ENCODE data around the gene RNF112.

The RNF112 gene

DNA sequence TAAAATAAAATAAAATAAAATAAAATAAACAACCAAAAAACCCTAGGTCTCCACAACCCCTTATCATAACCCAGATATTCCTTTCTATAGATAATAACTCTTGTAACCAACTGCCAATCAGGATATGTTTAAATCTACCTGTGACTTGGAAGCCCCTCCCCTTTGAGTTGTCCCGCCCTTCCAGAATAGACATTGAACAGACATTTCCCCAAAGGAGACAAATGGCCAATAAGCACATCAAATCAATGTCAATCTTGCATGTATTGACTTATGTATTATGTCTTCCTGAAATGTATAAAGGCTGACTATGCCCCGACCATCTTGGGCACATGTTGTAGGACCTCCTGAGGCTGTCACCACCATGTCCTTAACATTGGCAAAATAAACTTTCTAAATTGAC, 34.2 kb upstream of the RNF112 start:
- Histone ChIP-seq H3K4me1 (ENCODE audit: insufficient read depth, low read length) (0 out of 2 replicates have a peak, but pooled peaks cover 5% of the 10 kb centered on the region), H3K36me3 (ENCODE audit: insufficient read depth, low read length) (peaks cover 28% of the 10 kb centered on the region), H3K9ac (ENCODE audit: low read depth, low read length) (peak overlapping the region; percentile 85; the same call in 1 of the 2 replicates), H3K27ac (ENCODE audit: low read depth, low read length) (peak overlapping the region; percentile 96; the same call in 1 of the 2 replicates), H3K9me3 (ENCODE audit: insufficient read depth, low read depth, low read length) (no peaks in the 10 kb centered on the region), H3K27me3 (ENCODE audit: insufficient read depth, low read length) (no peaks in the 10 kb centered on the region), H3K4me3 (ENCODE audit: low read length) (peak overlapping the region; percentile 86)
- 85% methylated on average over 2 of the region's 2 CpGs for WGBS

DNA sequence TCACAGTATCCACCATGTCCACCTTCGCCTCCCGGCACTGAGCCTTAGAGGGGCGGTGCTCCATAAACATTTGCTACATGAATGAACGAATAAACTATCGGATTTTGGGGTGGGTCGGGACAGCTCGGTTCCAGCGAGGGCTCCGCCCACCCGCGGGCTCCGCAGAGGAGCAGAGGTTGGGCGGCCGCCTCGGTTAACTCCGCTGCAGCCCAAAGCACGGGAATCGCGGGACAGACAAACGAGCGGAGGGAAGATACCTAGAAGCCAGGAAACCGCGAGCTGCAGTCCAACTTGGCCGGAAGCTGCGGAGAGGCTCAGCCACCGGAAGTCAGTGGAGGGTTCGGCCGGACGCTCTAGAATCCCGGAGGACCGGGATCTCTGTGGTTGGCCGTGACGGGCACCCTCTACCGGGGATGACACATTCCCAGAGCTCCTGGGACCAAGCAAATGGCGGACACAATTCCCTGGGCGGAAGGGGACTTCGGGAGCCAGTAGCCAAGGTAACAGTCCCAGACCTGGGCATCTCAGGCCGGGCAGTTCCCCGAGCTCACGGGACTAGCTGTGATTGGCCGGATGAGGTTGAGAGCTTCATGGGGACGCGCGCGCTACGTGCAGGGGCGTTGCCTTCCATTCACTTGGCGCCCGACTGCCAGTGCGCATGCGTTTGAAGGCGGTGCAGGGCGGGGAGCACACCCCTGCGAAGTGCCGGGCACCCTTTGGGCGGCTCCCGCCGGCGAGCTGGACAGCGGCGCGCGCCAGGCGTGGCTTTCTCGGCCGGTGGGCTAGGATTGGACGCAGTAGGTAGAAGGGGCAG, 33.2 kb upstream of the RNF112 start:
- H3K9ac ChIP-seq (ENCODE audit: low read depth, low read length), result peak overlapping the region; percentile 85
- 0 out of 2 replicates have a peak, but pooled peaks cover 5% of the 10 kb centered on the region for H3K4me1 ChIP-seq (ENCODE audit: insufficient read depth, low read length)
- H3K9me3 ChIP-seq (ENCODE audit: insufficient read depth, low read depth, low read length), result no peaks in the 10 kb centered on the region
- peaks cover 35% of the 10 kb centered on the region for H3K36me3 ChIP-seq (ENCODE audit: insufficient read depth, low read length)
- no peaks in the 10 kb centered on the region for H3K27me3 ChIP-seq (ENCODE audit: insufficient read depth, low read length)
- H3K4me3 ChIP-seq (ENCODE audit: low read length), result peak overlapping the region; percentile 86
- peak overlapping the region; percentile 96 for H3K27ac ChIP-seq (ENCODE audit: low read depth, low read length)
- under 1% methylated on average over 67 of the region's 67 CpGs for WGBS

DNA sequence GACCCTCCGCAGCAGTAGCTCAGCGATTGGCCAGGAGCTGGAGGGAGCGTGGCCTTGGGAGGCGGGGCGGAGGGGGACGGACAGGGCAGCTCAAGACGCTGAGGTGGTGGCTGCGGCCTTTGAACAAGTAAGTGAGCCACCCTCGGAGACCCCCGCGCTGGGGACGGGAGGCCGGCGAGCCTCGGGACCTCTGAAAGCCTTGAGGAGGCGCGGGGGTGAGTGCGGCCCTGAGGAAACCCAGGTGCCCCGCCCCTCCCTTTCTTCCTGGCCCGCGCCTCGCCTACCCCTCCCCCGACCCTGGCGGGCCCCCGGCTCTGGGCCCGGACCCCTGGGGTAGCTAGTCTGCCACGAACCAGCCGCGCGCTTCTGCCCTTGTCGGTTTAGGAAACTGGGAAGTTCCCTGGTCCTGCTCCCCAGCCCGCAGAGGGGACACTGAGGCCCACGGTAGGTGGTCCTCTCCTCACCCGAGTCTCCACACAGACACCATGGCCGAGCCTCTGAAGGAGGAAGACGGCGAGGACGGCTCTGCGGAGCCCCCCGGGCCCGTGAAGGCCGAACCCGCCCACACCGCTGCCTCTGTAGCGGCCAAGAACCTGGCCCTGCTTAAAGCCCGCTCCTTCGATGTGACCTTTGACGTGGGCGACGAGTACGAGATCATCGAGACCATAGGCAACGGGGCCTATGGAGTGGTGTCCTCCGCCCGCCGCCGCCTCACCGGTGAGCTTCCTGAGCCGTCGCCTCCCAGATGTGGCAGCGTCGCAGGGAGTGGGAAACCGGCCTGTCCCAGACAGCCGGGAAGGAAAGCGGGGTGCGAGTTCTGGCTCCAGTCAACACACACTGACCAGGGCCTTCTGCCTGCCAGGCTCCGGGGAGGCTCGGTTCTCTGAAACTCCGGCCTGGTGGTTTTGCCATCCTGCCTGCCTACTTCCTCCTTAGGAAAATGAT, 32.3 kb upstream of the RNF112 start, which contains the start of gene MAPK7:
Gene MAPK7, plus strand, starts transcription at position 83 of the 945 bp plus-strand sequence. Its CDS starts 403 bp downstream, at position 486.
- peak within 1 kb of the TSS; percentile 96 for H3K27ac ChIP-seq (ENCODE audit: low read depth, low read length)
- H3K9me3 ChIP-seq (ENCODE audit: insufficient read depth, low read depth, low read length), result no peaks in the 10 kb centered on the region
- H3K27me3 ChIP-seq (ENCODE audit: insufficient read depth, low read length), result no peaks in the 10 kb centered on the region
- peak within 1 kb of the TSS; percentile 86 for H3K4me3 ChIP-seq (ENCODE audit: low read length)
- 6% methylated on average over 69 of the region's 69 CpGs for WGBS
- 0 out of 2 replicates have a peak, but pooled peaks cover 5% of the 10 kb centered on the region for H3K4me1 ChIP-seq (ENCODE audit: insufficient read depth, low read length)
- H3K9ac ChIP-seq (ENCODE audit: low read depth, low read length), result peak within 1 kb of the TSS; percentile 85
- peaks cover 44% of the 10 kb centered on the region for H3K36me3 ChIP-seq (ENCODE audit: insufficient read depth, low read length)

DNA sequence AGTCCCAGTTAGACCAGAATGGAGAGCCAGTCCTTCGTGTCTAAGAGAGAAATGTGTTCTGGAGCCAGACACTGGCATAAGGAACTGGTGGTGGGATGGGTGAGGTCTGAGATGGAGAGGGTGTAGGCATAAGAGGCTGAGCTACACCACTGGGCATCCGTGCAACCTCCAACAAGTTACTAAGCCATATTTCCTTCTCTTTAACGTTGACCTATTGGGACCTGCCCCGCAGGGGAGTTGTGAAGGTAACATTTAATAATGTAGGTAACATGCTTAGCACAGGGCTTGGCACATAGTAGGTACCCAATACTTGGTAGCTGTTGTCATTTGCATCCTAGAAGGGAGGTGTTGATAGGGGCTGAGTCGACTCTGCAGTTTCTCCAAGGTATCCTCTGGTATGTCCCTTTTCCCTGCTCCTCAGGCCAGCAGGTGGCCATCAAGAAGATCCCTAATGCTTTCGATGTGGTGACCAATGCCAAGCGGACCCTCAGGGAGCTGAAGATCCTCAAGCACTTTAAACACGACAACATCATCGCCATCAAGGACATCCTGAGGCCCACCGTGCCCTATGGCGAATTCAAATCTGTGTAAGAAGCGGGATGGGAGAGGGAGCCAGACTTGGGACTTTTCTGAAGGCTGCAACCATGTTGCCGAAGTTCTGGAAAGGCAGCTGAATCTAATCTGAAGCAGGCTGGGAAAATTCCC, 31.5 kb upstream of the RNF112 start:
- Histone ChIP-seq H3K9me3 (ENCODE audit: insufficient read depth, low read depth, low read length) (no peaks in the 10 kb centered on the region), H3K4me1 (ENCODE audit: insufficient read depth, low read length) (0 out of 2 replicates have a peak, but pooled peaks cover 5% of the 10 kb centered on the region), H3K27ac (ENCODE audit: low read depth, low read length) (no peak overlapping the region), H3K27me3 (ENCODE audit: insufficient read depth, low read length) (no peaks in the 10 kb centered on the region), H3K9ac (ENCODE audit: low read depth, low read length) (peak overlapping the region; percentile 77; the same call in 1 of the 2 replicates), H3K36me3 (ENCODE audit: insufficient read depth, low read length) (peaks cover 52% of the 10 kb centered on the region), H3K4me3 (ENCODE audit: low read length) (peak overlapping the region; percentile 86)
- WGBS, result 87% methylated on average over 12 of the region's 13 CpGs

DNA sequence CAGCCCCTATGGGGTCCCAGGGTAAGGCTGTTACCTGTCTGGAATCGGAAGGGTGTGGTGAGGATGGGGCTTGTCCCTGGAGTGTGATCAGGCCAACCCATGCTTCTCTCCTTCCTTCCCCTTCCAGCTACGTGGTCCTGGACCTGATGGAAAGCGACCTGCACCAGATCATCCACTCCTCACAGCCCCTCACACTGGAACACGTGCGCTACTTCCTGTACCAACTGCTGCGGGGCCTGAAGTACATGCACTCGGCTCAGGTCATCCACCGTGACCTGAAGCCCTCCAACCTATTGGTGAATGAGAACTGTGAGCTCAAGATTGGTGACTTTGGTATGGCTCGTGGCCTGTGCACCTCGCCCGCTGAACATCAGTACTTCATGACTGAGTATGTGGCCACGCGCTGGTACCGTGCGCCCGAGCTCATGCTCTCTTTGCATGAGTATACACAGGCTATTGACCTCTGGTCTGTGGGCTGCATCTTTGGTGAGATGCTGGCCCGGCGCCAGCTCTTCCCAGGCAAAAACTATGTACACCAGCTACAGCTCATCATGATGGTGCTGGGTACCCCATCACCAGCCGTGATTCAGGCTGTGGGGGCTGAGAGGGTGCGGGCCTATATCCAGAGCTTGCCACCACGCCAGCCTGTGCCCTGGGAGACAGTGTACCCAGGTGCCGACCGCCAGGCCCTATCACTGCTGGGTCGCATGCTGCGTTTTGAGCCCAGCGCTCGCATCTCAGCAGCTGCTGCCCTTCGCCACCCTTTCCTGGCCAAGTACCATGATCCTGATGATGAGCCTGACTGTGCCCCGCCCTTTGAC, 30.3 kb upstream of the RNF112 start:
- Histone ChIP-seq H3K9me3 (ENCODE audit: insufficient read depth, low read depth, low read length) (no peaks in the 10 kb centered on the region), H3K27me3 (ENCODE audit: insufficient read depth, low read length) (no peaks in the 10 kb centered on the region), H3K4me1 (ENCODE audit: insufficient read depth, low read length) (0 out of 2 replicates have a peak, but pooled peaks cover 5% of the 10 kb centered on the region), H3K4me3 (ENCODE audit: low read length) (no peak overlapping the region), H3K27ac (ENCODE audit: low read depth, low read length) (no peak overlapping the region), H3K9ac (ENCODE audit: low read depth, low read length) (no peak overlapping the region), H3K36me3 (ENCODE audit: insufficient read depth, low read length) (peaks cover 64% of the 10 kb centered on the region)
- 97% methylated on average over 29 of the region's 29 CpGs for WGBS

DNA sequence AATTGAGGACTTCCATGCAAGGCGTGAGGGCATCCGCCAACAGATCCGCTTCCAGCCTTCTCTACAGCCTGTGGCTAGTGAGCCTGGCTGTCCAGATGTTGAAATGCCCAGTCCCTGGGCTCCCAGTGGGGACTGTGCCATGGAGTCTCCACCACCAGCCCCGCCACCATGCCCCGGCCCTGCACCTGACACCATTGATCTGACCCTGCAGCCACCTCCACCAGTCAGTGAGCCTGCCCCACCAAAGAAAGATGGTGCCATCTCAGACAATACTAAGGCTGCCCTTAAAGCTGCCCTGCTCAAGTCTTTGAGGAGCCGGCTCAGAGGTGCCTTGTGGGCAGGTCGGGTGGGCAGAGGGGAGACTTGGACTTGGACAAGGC, 29.7 kb upstream of the RNF112 start:
- WGBS, result 95% methylated on average over 7 of the region's 7 CpGs
- H3K9me3 ChIP-seq (ENCODE audit: insufficient read depth, low read depth, low read length), result no peaks in the 10 kb centered on the region

DNA sequence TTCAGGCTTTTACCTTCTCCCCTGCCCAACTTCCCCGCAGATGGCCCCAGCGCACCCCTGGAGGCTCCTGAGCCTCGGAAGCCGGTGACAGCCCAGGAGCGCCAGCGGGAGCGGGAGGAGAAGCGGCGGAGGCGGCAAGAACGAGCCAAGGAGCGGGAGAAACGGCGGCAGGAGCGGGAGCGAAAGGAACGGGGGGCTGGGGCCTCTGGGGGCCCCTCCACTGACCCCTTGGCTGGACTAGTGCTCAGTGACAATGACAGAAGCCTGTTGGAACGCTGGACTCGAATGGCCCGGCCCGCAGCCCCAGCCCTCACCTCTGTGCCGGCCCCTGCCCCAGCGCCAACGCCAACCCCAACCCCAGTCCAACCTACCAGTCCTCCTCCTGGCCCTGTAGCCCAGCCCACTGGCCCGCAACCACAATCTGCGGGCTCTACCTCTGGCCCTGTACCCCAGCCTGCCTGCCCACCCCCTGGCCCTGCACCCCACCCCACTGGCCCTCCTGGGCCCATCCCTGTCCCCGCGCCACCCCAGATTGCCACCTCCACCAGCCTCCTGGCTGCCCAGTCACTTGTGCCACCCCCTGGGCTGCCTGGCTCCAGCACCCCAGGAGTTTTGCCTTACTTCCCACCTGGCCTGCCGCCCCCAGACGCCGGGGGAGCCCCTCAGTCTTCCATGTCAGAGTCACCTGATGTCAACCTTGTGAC, 29.1 kb upstream of the RNF112 start:
- H3K27me3 ChIP-seq (ENCODE audit: insufficient read depth, low read length), result no peaks in the 10 kb centered on the region
- H3K36me3 ChIP-seq (ENCODE audit: insufficient read depth, low read length), result peaks cover 64% of the 10 kb centered on the region
- no peaks in the 10 kb centered on the region for H3K9me3 ChIP-seq (ENCODE audit: insufficient read depth, low read depth, low read length)
- H3K27ac ChIP-seq (ENCODE audit: low read depth, low read length), result no peak overlapping the region
- H3K9ac ChIP-seq (ENCODE audit: low read depth, low read length), result no peak overlapping the region
- WGBS, result 96% methylated on average over 31 of the region's 31 CpGs
- H3K4me1 ChIP-seq (ENCODE audit: insufficient read depth, low read length), result peaks cover 10% of the 10 kb centered on the region
- no peak overlapping the region for H3K4me3 ChIP-seq (ENCODE audit: low read length)

More for the DNA sequence above, 29.7 kb upstream of the RNF112 start:
- Histone ChIP-seq H3K27ac (ENCODE audit: low read depth, low read length) (no peak overlapping the region), H3K4me3 (ENCODE audit: low read length) (no peak overlapping the region), H3K9ac (ENCODE audit: low read depth, low read length) (no peak overlapping the region), H3K36me3 (ENCODE audit: insufficient read depth, low read length) (peaks cover 64% of the 10 kb centered on the region), H3K27me3 (ENCODE audit: insufficient read depth, low read length) (no peaks in the 10 kb centered on the region), H3K4me1 (ENCODE audit: insufficient read depth, low read length) (peaks cover 6% of the 10 kb centered on the region; the same call in 1 of the 2 replicates)

DNA sequence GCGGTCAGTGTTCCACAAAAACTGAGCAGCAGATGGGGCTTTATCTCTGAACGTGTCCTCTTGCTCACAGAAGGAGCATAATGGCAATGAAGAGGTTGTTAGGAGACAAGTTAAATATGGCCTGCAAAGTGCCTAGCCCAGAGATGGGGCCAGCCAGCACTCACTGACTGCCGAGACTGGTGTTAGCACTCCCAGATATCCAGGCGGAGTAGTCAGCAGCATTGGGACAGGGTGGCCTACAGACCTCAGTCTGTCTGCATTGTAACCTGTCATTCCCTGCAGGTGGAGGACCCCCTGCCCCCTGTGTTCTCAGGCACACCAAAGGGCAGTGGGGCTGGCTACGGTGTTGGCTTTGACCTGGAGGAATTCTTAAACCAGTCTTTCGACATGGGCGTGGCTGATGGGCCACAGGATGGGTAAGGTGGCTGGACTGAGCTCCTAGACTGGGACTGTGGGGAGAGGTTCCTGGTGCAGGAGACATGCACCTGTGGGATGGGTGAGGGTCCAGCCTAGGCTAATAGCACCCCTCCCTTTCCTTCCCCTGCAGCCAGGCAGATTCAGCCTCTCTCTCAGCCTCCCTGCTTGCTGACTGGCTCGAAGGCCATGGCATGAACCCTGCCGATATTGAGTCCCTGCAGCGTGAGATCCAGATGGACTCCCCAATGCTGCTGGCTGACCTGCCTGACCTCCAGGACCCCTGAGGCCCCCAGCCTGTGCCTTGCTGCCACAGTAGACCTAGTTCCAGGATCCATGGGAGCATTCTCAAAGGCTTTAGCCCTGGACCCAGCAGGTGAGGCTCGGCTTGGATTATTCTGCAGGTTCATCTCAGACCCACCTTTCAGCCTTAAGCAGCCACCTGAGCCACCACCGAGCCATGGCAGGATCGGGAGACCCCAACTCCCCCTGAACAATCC, 28.2 kb upstream of the RNF112 start:
- Histone ChIP-seq H3K36me3 (ENCODE audit: insufficient read depth, low read length) (peaks cover 64% of the 10 kb centered on the region), H3K9me3 (ENCODE audit: insufficient read depth, low read depth, low read length) (no peaks in the 10 kb centered on the region), H3K27ac (ENCODE audit: low read depth, low read length) (no peak overlapping the region), H3K4me1 (ENCODE audit: insufficient read depth, low read length) (peaks cover 15% of the 10 kb centered on the region), H3K27me3 (ENCODE audit: insufficient read depth, low read length) (no peaks in the 10 kb centered on the region), H3K9ac (ENCODE audit: low read depth, low read length) (no peak overlapping the region), H3K4me3 (ENCODE audit: low read length) (no peak overlapping the region)
- WGBS, result 92% methylated on average over 12 of the region's 13 CpGs
